ENCODE data around the gene FXYD4. TPM values are rescaled to one million over a fixed set of nuclear protein-coding genes. Genes with fewer than 3 reads are reported as not detected.

The FXYD4 gene
- total RNA-seq, 1 donor from 2014 or later: not detected

DNA sequence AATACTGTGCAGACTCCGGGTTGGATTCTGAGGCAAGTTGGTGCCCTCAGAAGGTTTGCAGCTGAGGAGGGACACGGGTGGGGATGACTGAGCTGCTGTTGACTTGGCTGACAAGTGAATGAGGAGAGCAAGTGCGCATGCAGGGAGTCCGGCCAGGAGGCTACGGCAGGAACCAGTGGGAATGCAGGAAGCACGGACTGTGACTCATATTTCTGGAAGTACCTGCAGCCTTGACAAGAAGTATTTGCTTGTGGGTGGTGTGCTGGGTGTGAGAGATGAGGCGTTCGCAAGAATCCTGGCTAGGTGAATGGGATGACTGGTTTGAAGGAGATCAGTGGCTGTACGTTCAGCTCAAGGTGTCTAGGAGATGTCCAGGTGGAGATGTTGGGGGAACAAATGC, 30.8 kb upstream of the FXYD4 start:
- no peak for DNase-seq (ENCODE audit: low spot score)
- Mint-ChIP-seq H3K4me3 (ENCODE audit: unreplicated experiment) (no peak overlapping the region), H3K4me1 (ENCODE audit: low read depth) (peaks cover 15% of the 10 kb centered on the region), H3K27me3 (ENCODE audit: low read depth) (peaks cover 25% of the 10 kb centered on the region), H3K9me3 (ENCODE audit: low read depth) (no peaks in the 10 kb centered on the region), H3K27ac (ENCODE audit: unreplicated experiment) (no peak overlapping the region), H3K36me3 (ENCODE audit: low read depth) (no peaks in the 10 kb centered on the region)
- TF ChIP-seq, protein P1, sequence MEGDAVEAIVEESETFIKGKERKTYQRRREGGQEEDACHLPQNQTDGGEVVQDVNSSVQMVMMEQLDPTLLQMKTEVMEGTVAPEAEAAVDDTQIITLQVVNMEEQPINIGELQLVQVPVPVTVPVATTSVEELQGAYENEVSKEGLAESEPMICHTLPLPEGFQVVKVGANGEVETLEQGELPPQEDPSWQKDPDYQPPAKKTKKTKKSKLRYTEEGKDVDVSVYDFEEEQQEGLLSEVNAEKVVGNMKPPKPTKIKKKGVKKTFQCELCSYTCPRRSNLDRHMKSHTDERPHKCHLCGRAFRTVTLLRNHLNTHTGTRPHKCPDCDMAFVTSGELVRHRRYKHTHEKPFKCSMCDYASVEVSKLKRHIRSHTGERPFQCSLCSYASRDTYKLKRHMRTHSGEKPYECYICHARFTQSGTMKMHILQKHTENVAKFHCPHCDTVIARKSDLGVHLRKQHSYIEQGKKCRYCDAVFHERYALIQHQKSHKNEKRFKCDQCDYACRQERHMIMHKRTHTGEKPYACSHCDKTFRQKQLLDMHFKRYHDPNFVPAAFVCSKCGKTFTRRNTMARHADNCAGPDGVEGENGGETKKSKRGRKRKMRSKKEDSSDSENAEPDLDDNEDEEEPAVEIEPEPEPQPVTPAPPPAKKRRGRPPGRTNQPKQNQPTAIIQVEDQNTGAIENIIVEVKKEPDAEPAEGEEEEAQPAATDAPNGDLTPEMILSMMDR (IDR thresholded peaks at IDR 0.05): no peak

GRCh38 chr10:43341450-43341849, 30.0 kb upstream of the FXYD4 start:
- DNase-seq (ENCODE audit: low spot score): no peak
- Mint-ChIP-seq H3K27me3 (ENCODE audit: low read depth) (peaks cover 23% of the 10 kb centered on the region), H3K4me3 (ENCODE audit: unreplicated experiment) (no peak overlapping the region)

DNA sequence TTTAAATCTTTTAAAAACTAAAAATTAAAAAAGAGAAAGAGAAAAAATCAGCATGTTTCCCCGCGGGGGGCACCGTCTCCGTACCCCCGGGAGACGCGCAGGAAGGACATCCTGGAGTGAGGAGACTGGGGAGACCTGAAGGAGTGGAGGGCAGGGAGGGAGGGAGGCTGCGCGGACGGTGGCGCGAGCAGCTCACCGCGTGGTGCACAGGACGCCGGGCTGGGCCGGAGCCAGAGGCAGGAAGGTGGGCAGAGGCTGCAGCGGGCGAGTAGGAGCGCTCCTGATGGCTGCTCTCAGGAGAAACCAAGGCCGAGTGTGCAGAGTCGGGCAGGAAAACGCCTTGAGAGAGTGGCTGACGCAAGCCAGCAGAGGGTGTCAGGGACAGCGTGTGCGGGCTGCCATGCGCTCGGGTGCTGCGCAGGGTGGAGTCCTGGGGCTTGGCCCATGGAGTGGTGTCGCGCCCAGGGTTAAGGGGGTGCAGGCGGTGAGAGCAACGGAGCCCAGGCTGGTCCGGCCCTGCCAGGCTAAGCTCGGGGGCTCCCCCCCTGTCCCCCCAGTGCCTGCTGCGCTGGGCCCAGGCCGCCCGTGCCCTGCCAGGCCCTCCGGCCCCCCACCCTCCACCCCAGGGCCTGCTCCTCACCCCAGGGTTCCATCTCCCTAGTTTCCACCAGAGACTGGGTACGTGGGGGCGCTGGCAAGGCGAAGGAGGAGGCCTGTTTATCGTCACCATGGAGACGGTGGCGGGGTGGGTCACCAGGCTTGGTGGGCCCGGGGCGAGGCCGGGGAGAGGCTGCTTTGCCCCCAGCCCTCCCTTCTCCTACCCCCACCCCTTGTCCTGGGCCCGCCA, 28.9 kb upstream of the FXYD4 start:
- Mint-ChIP-seq H3K9me3 (ENCODE audit: low read depth) (no peaks in the 10 kb centered on the region), H3K4me1 (ENCODE audit: low read depth) (peaks cover 7% of the 10 kb centered on the region), H3K4me3 (ENCODE audit: unreplicated experiment) (no peak overlapping the region), H3K27ac (ENCODE audit: unreplicated experiment) (no peak overlapping the region), H3K36me3 (ENCODE audit: low read depth) (no peaks in the 10 kb centered on the region), H3K27me3 (ENCODE audit: low read depth) (peaks cover 21% of the 10 kb centered on the region)
- no peak for DNase-seq (ENCODE audit: low spot score)
- TF ChIP-seq, protein P1 (IDR thresholded peaks at IDR 0.05): no peak

More at GRCh38 chr10:43341450-43341849, 30.0 kb upstream of the FXYD4 start:
- H3K4me1 Mint-ChIP-seq (ENCODE audit: low read depth): peaks cover 14% of the 10 kb centered on the region
- no peaks in the 10 kb centered on the region for H3K36me3 Mint-ChIP-seq (ENCODE audit: low read depth)
- H3K27ac Mint-ChIP-seq (ENCODE audit: unreplicated experiment): no peak overlapping the region
- TF ChIP-seq, protein P1 (IDR thresholded peaks at IDR 0.05): no peak
- H3K9me3 Mint-ChIP-seq (ENCODE audit: low read depth): no peaks in the 10 kb centered on the region

GRCh38 chr10:43343126-43343525, 28.3 kb upstream of the FXYD4 start:
- H3K27ac Mint-ChIP-seq (ENCODE audit: unreplicated experiment): no peak overlapping the region
- H3K36me3 Mint-ChIP-seq (ENCODE audit: low read depth): no peaks in the 10 kb centered on the region
- peaks cover 21% of the 10 kb centered on the region for H3K27me3 Mint-ChIP-seq (ENCODE audit: low read depth)
- no peak overlapping the region for H3K4me3 Mint-ChIP-seq (ENCODE audit: unreplicated experiment)
- TF ChIP-seq, protein P1 (IDR thresholded peaks at IDR 0.05): no peak
- no peak for DNase-seq (ENCODE audit: low spot score)
- H3K4me1 Mint-ChIP-seq (ENCODE audit: low read depth): peaks cover 6% of the 10 kb centered on the region
- no peaks in the 10 kb centered on the region for H3K9me3 Mint-ChIP-seq (ENCODE audit: low read depth)

DNA sequence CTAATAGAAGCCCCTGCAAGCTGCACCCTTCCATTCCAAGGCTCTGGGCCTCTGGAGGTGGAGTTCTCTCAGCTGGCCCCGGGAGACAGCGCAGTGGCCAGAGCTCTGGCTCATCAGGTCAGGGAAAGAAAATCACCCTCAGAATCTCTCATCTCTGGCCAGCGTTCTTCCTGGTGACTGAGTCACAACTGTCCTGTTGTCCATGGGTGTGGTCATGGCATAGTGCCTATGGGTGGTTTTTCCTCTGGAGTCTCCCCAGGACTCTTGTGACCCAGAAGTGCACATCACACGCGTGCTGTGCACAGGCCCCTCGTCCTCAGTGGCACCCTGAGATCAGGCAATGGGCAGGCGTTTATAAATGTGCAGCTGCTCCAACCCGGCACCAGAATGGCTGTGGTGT, 27.4 kb upstream of the FXYD4 start:
- no peak for DNase-seq (ENCODE audit: low spot score)
- Mint-ChIP-seq H3K4me3 (ENCODE audit: unreplicated experiment) (no peak overlapping the region), H3K4me1 (ENCODE audit: low read depth) (peaks cover 12% of the 10 kb centered on the region), H3K27me3 (ENCODE audit: low read depth) (peaks cover 17% of the 10 kb centered on the region), H3K36me3 (ENCODE audit: low read depth) (no peaks in the 10 kb centered on the region), H3K9me3 (ENCODE audit: low read depth) (no peaks in the 10 kb centered on the region), H3K27ac (ENCODE audit: unreplicated experiment) (no peak overlapping the region)
- TF ChIP-seq, protein P1 (IDR thresholded peaks at IDR 0.05): no peak
